ENCODE data around the gene SPACA5B. TPM values are rescaled to one million over a fixed set of nuclear protein-coding genes. Genes with fewer than 3 reads are reported as not detected.

SPACA5B gene
- not detected in 2 replicates for total RNA-seq

GRCh38 chrX:48130326-48130725, at the start of gene SPACA5B:
Gene SPACA5B, plus strand, starts transcription at chrX:48130626. Its CDS starts 62 bp downstream, at chrX:48130688.

Other genes starting within 250 kb of the SPACA5B start
- 2.5 and 3.4 TPM in 2 replicates for gene ZNF182, start 126.6 kb upstream of the SPACA5B start, total RNA-seq
- not detected in 2 replicates for gene SPACA5, start 123.6 kb upstream of the SPACA5B start, total RNA-seq
- gene ZNF630, start 59.0 kb upstream of the SPACA5B start, total RNA-seq: 1.4 and 1.5 TPM in 2 replicates
- gene SSX5, start 66.2 kb downstream of the SPACA5B start, total RNA-seq: not detected in 2 replicates
- not detected in 2 replicates for gene SSX1, start 124.8 kb downstream of the SPACA5B start, total RNA-seq
- gene SSX3, start 226.1 kb downstream of the SPACA5B start, total RNA-seq: not detected in 2 replicates